Stimulated activated CD8-positive, alpha-beta memory T cell treated with anti-CD3 and anti-CD28 coated beads, Interleukin-7, amount 100 ng/mL, for 48 hours (primary cell): ENCODE data around the gene TEP1.
"Not testable (repeated sequence)": the region's sequence is repeated elsewhere in the genome, so short reads cannot be mapped to it uniquely, and the experiment has no call there.

ENCODE experiments used
- DNase-seq, 2 donors: peaks; one replicate each; pipeline ENCODE4 v3.0.0-alpha.2; 2020; ENCODE audit warnings: low read depth in 1 of 2; ENCODE audit errors: extremely low read depth in 1 of 2

The TEP1 gene

GRCh38 chr14:20391505-20391904 lies 21.8 kb downstream of the TEP1 start:
- DNase-seq = no peak

- no peak for DNase-seq
These were observed 25.1 kb downstream of the TEP1 start for GRCh38 chr14:20388159-20388558.

GRCh38 chr14:20387576-20387975 lies 25.7 kb downstream of the TEP1 start:
- no peak for DNase-seq

- no peak for DNase-seq
These were observed 26.9 kb downstream of the TEP1 start for GRCh38 chr14:20386276-20386855.

- no peak for DNase-seq
These were observed 28.4 kb downstream of the TEP1 start for GRCh38 chr14:20384886-20385285.

- no peak for DNase-seq
These were observed 29.0 kb downstream of the TEP1 start for GRCh38 chr14:20384321-20384720.

GRCh38 chr14:20383636-20384035 lies 29.7 kb downstream of the TEP1 start:
- no peak for DNase-seq

GRCh38 chr14:20383032-20383431 lies 30.3 kb downstream of the TEP1 start:
- no peak for DNase-seq

- no peak for DNase-seq
These were observed 30.8 kb downstream of the TEP1 start for GRCh38 chr14:20382526-20382925.

- DNase-seq = no peak
These were observed 32.0 kb downstream of the TEP1 start for GRCh38 chr14:20381341-20381740.

- no peak for DNase-seq
These were observed 32.6 kb downstream of the TEP1 start for GRCh38 chr14:20380681-20381080.

- DNase-seq = no peak
These were observed 33.6 kb downstream of the TEP1 start for GRCh38 chr14:20379743-20380142.

GRCh38 chr14:20377171-20377570 lies 36.1 kb downstream of the TEP1 start:
- DNase-seq = no peak

GRCh38 chr14:20376071-20376588 lies 37.2 kb downstream of the TEP1 start:
- DNase-seq = no peak

GRCh38 chr14:20375471-20375870 lies 37.8 kb downstream of the TEP1 start:
- no peak for DNase-seq

GRCh38 chr14:20372796-20373195 lies 40.5 kb downstream of the TEP1 start:
- no peak for DNase-seq

GRCh38 chr14:20365928-20366327 lies 47.4 kb downstream of the TEP1 start:
- DNase-seq = no peak

- not testable (repeated sequence) for DNase-seq
These were observed 54.8 kb downstream of the TEP1 start for GRCh38 chr14:20358474-20358873.

GRCh38 chr14:20356422-20356821 lies 56.9 kb downstream of the TEP1 start:
- DNase-seq = no peak

GRCh38 chr14:20350860-20351259 lies 62.4 kb downstream of the TEP1 start:
- DNase-seq = no peak

- no peak for DNase-seq
These were observed 63.0 kb downstream of the TEP1 start for GRCh38 chr14:20350282-20350681.

GRCh38 chr14:20347747-20348146 lies 65.6 kb downstream of the TEP1 start:
- no peak for DNase-seq

- DNase-seq = no peak
These were observed 66.6 kb downstream of the TEP1 start for GRCh38 chr14:20346713-20347112.
